HG02943 (cell line): ENCODE data around the gene EXOC6.

ENCODE experiments used
- ATAC-seq: cut with Tn5 transposase; IDR thresholded peaks from one replicate; pipeline ENCODE4 v1.9.1; 2021; ENCODE audit warnings: mild to moderate bottlenecking, low read depth, moderate library complexity; ENCODE audit not compliant: unreplicated experiment

The EXOC6 gene

DNA sequence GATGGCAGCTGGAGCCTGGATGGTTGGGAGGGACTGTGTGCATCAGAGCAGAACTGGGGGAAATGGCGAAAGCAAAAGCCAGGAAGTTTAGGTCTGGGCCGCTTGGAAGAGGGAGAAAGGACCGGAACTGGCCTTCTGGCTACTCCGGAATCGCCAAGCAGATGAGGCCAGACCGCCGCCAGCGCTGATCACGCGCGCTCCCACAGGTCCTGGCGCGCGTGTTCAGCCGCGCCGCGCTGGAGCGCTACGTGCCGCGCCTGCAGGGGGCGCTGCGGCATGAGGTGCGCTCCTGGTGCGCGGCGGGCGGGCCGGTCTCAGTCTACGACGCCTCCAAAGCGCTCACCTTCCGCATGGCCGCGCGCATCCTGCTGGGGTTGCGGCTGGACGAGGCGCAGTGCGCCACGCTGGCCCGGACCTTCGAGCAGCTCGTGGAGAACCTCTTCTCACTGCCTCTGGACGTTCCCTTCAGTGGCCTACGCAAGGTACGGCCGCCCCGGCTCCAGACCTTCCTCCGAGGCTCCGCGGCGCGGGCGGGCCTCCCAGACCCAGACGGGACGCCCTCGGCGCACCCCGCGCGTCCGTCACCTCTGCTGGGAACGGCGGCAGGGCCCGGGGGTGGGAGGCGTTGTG, 214.3 kb downstream of the EXOC6 start:
- no peak for ATAC-seq

DNA sequence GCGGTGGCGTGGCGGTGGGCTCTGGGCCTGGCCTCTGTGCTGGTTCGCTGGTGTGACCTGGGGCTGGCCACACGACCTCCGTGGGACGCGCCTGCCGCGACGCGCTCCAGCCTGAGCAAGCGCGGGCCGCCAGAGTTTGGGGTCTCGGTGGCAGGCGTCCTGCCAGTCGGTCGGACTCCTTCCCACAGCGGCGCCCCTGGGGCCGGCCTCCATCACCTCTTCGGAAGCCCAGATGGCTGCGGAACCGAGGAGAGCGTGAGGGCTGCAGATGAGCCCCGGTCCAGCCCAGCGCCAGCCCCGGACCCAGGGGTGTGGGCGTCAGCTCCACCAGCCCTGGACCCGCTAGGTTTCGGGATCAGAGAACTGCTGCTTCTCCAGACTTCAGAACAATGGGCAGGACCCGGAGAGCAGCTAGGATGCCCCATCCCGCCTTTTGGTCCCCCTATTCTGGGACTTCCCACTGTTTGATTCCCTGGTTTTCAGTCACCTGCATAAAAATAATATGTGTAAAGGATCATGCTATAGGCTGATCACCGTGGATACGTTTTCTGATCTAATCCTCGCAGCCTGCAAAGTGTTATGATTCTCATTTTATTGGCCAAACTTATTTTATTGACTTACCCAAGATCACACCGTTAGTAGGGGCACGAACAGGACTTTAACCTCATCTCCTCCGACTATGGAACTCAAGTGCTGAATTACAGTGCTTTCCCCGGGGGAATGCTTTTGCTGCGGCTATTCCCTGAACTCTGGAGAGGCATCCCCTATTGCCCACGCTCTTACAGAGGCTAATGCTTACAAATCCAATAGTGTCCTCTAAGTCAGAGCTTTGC, 215.0 kb downstream of the EXOC6 start:
- no peak for ATAC-seq

DNA sequence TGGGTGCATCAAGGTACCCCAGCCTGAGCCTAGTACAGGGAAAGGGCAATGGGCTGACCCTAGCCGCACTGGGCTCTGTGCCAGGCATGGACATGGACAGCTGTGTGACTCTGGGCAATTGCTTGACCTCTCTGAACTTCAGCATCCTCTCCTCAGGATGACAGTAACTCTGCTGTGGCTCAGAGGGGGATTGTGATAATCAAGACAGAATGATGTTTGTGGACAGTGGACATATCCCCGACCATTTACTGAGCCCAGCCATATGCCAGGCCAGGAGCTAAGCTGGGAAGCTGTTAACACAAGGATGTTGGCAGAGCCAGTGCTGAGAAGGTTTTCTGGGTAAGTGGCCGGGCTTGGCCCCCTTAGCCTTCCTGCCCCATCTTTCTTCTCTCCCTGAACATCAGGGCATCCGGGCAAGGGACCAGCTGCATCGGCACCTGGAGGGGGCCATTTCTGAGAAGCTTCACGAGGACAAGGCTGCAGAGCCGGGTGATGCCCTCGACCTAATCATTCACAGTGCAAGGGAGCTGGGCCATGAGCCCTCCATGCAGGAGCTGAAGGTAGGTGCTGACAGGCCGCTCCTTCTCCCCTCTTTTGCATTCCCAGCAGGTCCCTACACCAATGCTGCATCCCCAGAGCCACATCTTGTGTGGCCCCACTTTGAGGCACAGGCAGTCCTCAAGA, 215.8 kb downstream of the EXOC6 start:
- no peak for ATAC-seq

DNA sequence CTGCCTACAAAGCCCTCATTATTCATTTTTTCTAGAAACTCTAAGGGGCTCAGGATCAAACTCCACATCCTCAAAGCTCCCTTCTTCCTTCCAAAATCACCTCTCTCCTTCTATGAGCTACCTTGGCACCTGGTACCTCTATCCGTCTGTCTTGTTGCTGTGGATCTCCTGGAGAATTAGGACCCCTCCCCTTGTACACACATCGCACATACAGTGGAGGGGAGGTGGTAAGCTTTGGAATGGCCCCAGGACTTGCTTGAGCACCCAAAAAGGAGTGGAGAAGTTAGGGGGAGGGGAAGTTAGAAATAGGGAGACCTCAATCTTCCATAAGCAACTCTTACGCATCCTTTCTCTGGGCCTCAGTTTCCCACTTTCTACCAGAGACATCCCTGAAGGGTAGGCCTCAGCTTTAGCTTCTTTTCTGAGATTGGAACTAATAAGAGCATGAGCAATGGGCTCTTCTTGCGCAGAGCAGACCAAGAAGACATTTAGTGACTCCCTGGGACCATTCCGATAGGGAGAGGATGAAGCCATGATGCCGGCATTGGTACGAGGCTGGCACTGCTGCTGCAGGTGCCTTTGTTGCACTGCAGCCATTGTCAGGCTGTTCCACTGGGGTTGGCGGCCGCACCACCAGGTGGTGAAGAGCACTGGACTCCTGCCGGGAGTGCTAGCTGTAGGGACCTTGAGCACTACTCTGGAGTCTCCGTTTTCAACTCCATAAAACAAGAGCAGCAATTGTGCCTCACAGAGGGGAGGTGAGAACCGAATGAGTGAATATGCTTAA, 216.7 kb downstream of the EXOC6 start:
- no peak for ATAC-seq

DNA sequence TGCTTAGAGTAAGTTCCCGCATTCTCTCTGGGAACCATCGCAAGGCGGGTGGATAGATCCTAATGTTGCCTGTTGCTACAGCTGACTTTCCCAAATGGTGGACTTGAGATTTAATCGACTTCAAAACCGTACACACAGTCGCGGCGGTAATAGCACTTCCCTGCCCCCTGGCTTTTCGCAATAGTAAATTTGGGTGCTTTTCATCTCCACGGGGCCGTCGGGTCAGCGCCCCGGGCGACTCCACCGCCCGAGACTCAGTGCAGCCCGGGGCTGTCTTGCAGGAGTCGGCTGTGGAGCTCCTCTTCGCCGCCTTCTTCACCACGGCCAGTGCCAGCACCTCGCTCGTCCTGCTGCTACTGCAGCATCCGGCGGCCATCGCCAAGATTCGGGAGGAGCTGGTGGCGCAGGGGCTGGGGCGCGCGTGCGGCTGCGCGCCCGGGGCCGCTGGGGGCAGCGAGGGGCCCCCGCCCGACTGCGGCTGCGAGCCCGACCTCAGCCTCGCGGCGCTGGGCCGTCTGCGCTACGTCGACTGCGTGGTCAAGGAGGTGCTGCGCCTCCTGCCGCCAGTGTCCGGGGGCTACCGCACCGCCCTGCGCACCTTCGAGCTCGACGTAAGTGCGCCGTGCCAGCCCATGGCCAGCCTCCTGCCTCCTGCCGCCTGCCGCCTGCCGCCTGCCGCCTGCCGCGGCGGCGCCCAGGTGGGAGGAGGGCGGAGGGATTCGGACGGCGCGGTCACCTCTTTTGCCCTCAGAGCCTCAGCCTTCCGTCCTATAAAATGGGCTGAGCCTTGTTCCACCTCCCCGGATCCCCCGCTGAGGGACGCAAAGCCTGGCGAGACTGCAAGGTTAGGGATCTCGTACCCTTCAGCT, 217.6 kb downstream of the EXOC6 start:
- no peak for ATAC-seq

DNA sequence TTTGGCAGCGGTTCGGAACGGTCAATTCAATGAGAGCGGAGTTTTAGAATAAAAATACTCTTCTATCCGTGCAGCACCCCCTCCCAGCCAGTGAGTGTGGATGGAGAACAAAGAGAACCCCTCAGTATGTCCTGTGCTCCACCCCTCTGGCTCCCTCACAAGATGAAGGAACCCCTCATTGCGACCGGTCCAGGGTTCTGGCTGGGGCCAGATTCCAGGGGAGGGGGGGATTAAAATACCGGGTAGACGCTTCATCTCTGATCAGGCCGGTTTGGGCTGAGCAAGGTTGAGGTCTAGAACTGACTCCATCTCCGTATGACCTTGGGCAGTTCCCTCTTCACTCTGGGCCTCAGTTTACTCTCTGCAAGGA, 218.2 kb downstream of the EXOC6 start:
- ATAC-seq, result no peak

DNA sequence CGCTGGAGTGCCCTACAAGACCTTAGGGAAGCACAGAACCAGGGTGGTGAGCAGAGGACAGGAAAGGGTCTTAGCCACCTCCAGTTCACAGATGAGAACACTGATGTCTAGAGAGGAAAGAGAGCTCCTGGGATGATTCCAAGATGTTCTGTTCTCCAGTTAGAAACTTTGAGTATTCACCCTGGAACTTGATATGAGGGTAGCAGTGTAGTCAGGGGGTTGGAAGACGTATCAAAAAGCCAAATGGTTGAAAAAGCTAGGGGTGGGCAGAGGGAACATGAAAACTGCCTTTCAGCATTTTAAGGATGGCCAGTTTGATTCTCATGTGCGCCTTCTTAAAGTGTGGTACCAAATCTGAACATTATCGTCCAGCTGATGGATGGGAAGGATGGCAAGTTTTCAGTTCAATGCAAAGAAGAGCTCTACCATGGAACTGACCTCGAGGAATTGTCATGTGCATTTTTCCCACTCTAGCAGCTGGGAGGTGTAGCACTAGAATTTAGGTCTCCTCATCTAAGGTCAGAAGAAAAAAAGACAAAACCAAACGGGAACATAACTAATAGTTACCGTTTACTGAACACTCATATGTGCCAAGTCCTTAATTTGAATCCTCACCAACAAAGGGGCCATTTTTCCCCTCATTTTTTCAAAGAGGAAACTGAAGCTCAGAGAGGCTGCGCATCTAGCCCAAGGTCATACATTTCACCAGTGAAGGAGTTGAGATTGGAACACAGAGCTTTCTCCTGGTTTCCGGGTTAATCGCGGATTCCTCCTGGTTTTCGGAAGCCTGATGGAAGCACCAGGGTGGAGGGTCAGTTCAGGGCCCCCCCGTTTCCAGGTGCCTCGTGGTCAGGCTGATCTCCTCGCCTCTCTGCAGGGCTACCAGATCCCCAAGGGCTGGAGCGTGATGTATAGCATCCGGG, 219.4 kb downstream of the EXOC6 start:
- no peak for ATAC-seq

DNA sequence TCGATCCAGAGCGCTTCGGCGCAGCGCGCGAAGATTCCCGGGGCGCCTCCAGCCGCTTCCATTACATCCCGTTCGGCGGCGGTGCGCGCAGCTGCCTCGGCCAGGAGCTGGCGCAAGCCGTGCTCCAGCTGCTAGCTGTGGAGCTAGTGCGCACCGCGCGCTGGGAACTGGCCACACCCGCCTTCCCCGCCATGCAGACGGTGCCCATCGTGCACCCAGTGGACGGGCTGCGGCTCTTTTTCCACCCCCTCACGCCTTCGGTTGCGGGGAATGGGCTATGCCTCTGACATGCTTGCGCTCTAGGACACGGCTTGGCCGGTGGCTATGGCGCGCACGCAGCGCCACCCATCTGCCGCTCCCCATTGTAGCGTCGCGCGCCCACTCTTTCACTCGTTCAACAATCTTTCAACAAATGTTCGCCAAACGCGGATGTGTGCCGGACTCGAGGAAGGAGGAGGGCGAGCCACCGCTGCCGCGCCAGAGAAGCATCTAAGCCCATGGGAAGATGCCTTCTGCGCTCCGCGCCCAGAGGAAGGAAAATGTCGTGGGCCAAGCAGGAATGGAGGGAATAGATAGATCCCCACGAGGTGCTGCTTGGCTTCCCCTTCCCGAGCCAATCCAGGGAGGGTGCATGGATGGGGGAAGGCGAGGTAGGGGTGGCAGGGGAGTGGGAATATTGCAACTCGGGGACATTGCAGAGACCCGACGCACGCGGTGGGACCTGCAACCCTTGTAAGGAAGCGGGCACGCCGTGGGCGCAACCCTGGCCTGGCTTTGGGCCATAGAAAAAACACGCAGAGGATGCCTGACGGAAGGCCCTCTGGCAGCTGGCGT, 220.3 kb downstream of the EXOC6 start:
- no peak for ATAC-seq

DNA sequence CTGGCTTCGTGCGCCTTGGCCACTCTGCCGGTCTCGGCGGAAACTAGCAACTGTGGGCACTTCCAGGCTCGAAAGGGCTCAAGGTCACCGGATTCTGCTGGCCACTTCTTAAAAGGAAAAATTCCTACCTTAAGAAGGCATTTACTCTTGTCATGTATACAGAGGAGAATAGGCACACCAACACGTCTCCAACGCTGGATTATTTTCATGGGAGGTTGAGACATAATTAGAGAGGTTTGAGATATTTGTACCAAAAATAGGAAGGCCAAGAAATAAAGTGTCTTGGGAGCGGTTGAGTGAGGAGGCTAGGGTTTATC, 220.9 kb downstream of the EXOC6 start:
- ATAC-seq, result no peak

DNA sequence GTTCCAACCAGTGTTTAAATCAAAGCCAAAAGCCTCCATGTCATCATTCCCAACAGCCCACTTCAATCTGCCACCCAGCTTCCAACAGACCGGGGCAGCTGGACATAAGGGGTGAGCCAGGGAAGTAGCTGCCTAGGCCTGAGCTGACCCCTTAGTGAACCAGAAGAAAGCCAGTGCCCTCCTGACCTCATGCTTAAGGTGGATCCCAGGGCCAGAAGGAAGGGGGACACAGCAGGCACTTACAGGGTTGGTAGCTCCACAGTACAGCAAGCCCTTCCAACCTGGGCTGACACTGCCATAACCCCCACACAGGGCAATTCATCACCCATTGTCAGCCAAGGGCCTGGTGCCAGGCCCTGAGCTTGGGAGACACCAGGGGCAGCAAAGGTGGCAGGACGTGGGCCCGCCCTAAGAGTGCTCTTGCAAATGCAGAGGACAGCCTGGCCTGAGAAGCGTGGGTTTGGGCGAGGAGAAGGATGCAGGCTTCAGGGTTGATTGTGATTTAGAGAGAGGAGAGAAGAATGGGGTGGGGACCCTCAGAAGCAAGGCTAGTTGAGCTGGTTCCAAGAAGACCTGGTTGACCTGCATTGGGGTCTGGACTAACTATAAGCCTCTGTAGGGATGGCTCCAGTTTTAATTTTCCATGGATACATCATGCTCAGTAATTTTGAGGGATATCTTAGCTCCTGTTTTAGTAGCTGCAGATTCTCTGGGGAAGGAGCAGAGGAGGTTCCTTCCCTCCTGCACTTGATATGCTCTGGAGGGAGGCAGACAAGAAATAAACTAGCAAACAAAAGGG, 222.3 kb downstream of the EXOC6 start:
- no peak for ATAC-seq

DNA sequence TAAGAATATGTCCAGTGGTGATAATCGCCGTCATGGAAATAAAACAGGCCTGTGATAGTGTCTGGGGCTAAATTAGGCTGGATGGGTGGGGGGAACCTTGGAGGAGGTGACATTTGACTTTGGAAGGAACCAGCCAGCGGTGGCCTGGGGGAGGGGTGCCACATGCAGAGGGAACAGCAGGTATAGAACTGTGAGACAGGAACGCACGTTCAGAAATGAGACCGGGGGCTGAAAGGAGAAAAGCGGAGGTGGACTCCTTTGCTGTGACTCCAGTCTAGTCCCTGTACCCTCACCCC, 222.8 kb downstream of the EXOC6 start:
- no peak for ATAC-seq

DNA sequence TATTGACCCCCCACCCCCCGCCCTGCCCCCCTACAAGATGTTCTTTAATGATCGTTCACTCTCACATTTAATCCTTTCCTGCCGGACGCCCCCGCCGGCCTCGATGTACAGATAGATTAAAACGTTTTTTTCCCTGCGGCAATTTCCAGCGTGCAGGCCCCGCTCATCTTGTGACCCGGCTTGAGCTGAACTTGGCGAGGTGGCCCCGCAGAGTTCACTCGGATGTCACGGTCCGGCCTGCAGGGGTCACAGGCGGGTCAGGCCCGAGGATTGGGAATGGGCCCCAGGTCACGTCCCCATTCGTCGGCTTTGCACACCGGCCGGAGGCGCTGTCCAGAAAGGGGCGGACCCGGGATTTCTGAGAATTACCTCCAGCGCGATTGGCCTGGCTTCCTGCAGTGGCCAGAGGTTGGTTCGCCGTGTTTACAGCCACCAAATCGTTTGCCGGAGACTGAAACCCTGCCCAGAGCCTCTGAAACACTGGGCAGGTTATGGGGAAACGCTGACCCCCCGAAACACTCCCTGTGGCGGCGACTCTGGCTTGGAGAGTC, 223.4 kb downstream of the EXOC6 start:
- ATAC-seq, result no peak

DNA sequence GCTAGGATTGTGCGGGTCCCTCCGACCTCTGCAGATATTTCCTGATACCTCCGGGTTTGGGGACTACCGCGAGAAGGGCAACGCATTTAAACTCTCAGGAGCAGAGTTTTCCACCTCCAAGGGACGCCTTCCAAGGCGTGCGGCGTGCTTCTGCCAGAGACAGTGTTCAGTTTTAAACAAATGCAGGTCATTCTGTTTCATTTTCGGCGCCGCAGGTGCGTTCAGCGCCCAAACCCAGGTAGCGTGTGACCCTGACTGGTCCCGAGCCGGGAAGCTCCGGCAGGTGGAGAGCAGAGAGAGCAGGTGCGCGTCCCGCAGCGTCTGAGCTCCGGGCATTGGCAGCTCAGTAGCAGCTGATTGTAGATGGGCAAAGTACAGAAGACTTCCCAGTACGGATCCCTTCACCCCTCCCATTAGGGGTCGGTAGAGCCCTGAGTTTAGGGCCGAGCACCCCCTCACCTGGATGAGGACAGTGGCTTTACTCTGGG, 223.9 kb downstream of the EXOC6 start:
- ATAC-seq, result no peak

DNA sequence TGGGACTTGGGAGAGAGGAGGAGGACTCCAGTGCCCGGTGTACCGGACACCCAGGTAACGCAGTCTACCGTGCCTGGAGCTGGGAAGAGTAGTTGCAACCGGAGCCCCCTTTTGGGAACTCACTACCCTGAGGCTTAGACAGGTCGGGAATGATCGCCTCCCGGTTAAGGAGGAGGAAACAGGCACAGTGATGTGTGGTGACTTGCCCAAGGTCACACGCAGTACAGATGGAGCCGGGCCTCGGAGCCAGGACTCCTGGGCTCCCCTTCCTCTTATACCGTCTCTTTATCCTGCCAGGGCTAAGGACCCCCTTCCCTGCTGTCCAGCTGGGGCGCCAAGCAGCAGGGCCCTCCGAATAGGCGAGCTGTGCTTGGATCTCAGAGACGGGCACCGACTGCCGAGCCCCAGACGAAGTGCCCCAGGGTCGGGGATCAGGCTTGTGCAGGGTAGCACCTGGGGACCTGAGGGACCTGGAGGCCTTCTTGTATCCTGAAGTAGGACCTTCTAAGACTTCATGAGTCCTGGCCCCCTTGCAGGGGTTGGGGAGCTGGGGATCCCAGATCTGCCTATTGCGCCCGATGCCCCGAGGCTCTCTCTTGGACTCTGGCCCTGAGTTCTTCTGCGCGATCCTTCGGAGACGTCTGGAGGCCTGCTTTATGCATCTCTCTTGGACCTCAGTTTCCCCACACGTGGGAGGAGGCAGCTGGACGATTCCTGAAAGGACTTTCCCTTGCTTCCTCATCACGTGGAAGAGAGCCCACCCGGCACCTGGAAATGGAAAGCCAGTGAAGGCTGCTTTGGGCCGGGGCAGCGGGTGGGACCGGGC, 224.6 kb downstream of the EXOC6 start:
- ATAC-seq, result no peak

DNA sequence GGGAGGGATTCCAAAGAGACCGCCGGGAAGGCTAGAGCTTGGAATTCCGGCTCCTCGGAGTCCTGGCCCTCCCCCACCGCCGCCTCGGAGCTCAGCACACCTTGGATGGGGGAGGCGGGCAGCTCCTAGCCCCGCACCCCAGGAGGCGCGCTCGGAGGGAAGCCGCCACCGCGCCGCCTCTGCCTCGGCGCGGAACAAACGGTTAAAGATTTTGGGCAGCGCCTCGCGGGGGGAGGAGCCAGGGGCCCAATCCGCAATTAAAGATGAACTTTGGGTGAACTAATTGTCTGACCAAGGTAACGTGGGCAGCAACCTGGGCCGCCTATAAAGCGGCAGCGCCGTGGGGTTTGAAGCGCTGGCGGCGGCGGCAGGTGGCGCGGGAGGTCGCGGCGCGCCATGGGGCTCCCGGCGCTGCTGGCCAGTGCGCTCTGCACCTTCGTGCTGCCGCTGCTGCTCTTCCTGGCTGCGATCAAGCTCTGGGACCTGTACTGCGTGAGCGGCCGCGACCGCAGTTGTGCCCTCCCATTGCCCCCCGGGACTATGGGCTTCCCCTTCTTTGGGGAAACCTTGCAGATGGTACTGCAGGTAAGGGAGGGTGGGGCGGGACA, 225.3 kb downstream of the EXOC6 start, which contains the start of gene CYP26A1:
TSS of gene CYP26A1 (plus strand) at position 355 of the 608 bp plus-strand sequence. CDS start at position 397, 42 bp downstream.
- no peak for ATAC-seq

DNA sequence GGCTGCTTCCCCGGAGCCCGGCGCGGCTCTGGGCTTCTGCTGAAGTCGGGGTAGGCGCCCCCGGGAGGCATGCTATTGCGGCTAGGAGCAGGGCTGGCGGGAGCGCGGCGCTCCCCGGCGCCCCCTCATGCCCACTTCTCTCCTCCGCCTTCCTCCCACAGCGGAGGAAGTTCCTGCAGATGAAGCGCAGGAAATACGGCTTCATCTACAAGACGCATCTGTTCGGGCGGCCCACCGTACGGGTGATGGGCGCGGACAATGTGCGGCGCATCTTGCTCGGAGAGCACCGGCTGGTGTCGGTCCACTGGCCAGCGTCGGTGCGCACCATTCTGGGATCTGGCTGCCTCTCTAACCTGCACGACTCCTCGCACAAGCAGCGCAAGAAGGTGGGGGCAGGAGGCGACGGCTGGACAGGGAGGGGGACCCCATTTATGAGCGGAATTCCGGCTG, 225.9 kb downstream of the EXOC6 start:
- ATAC-seq, result no peak
